ENCODE measurements around the gene RWDD3. TPM values are rescaled to one million over a fixed set of nuclear protein-coding genes. Genes with fewer than 3 reads are reported as not detected.

The RWDD3 gene
- polyA plus RNA-seq, 1 donor (not counting 4 experiments of a cell fraction or from before 2014, with no cell fraction given) = 15.0 TPM

DNA sequence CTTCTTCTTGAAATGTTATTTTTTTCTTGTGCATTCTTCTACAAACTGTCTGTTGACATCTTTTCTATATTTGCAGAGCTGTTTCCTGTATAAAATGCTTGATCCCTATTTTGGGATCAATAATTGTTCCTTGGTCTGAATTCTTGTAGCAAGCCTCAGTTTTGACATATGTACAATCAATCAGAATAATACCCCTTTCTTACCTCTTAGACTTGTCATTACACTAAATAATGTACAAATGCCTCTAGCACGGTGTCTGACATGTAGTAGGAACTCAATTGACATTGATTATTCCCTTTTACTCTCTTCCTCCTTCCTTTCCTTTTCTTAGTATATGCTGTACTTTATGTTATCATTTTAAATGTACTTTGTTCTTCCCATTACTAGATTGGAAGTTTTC lies 25.2 kb downstream of the RWDD3 start:
- Histone ChIP-seq H3K9me3 (ENCODE audit: control insufficient read depth, low read depth, low read length) (no peaks in the 10 kb centered on the region), H3K4me1 (ENCODE audit: control insufficient read depth, extremely low read depth, insufficient read depth, low read length) (no peaks in the 10 kb centered on the region), H3K4me3 (ENCODE audit: control insufficient read depth in 2 of 3, extremely low read depth in 1 of 3, insufficient read depth in 2 of 3, low read depth in 1 of 3, low read length in 3 of 3) (no peak overlapping the region), H2AFZ (ENCODE audit: control insufficient read depth, low read length) (no peak overlapping the region), H3K27ac (ENCODE audit: control insufficient read depth, insufficient read depth, low read length) (no peak overlapping the region), H3K4me2 (ENCODE audit: control insufficient read depth, extremely low read depth, insufficient read depth, low read depth, low read length) (no peak overlapping the region), H3K36me3 (ENCODE audit: control insufficient read depth in 2 of 2, extremely low read depth in 1 of 2, insufficient read depth in 2 of 2, low read length in 2 of 2) (no peaks in the 10 kb centered on the region), H3K9me1 (ENCODE audit: control insufficient read depth, extremely low read depth, insufficient read depth, low read length) (no peaks in the 10 kb centered on the region), H3K79me2 (ENCODE audit: control insufficient read depth, insufficient read depth, low read length) (no peaks in the 10 kb centered on the region), H4K20me1 (ENCODE audit: control insufficient read depth, extremely low read depth, insufficient read depth, low read length) (no peaks in the 10 kb centered on the region), H3K9ac (ENCODE audit: control insufficient read depth, extremely low read depth, insufficient read depth, low read length) (no peak overlapping the region), H3K27me3 (ENCODE audit: control insufficient read depth, extremely low read depth, insufficient read depth, low read length) (no peaks in the 10 kb centered on the region)
- dilution Hi-C loops (cut with MboI; ENCODE audit: extremely low pct_ligation_motif_present, low sequenced_read_pairs) = no loop called here
- DNase-seq (ENCODE audit: low read depth, low spot score) (no peak), FAIRE-seq (no peak)
- TF ChIP-seq EZH2 (IDR thresholded peaks at IDR 0.05; ENCODE audit: low read length) = no peak
- TF ChIP-seq, protein P1, sequence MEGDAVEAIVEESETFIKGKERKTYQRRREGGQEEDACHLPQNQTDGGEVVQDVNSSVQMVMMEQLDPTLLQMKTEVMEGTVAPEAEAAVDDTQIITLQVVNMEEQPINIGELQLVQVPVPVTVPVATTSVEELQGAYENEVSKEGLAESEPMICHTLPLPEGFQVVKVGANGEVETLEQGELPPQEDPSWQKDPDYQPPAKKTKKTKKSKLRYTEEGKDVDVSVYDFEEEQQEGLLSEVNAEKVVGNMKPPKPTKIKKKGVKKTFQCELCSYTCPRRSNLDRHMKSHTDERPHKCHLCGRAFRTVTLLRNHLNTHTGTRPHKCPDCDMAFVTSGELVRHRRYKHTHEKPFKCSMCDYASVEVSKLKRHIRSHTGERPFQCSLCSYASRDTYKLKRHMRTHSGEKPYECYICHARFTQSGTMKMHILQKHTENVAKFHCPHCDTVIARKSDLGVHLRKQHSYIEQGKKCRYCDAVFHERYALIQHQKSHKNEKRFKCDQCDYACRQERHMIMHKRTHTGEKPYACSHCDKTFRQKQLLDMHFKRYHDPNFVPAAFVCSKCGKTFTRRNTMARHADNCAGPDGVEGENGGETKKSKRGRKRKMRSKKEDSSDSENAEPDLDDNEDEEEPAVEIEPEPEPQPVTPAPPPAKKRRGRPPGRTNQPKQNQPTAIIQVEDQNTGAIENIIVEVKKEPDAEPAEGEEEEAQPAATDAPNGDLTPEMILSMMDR (optimal IDR thresholded peaks at IDR 0.05 in 1 of 3, IDR thresholded peaks at IDR 0.05 in 1 of 3, conservative IDR thresholded peaks at IDR 0.05 in 1 of 3; ENCODE audit: extremely low read depth in 1 of 3, insufficient read depth in 2 of 3, low read length in 3 of 3) = no peak

DNA sequence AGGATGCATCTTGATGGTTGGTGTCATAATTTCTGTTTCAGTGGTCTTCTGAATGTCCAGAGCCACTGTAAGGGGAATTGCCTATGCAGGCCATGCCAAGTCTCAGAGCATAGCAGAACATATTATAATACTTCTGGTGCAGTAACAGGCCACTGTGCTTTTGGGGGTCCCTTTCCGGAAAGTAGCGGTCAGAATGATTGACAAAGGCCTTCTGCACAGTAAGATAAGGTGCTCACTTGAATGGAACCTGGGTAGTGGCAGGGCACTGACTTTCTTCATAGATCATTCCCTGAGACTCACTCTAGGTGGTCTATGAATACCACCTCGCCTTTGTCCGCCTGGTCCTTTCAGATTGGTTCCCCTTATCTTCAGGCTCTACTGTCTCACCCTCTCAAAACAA lies 28.9 kb downstream of the RWDD3 start:
- Histone ChIP-seq H3K27me3 (ENCODE audit: control insufficient read depth, extremely low read depth, insufficient read depth, low read length) (no peaks in the 10 kb centered on the region), H3K79me2 (ENCODE audit: control insufficient read depth, insufficient read depth, low read length) (no peaks in the 10 kb centered on the region), H3K4me2 (ENCODE audit: control insufficient read depth, extremely low read depth, insufficient read depth, low read depth, low read length) (no peak overlapping the region), H3K36me3 (ENCODE audit: control insufficient read depth in 2 of 2, extremely low read depth in 1 of 2, insufficient read depth in 2 of 2, low read length in 2 of 2) (no peaks in the 10 kb centered on the region), H4K20me1 (ENCODE audit: control insufficient read depth, extremely low read depth, insufficient read depth, low read length) (no peaks in the 10 kb centered on the region), H3K9me3 (ENCODE audit: control insufficient read depth, low read depth, low read length) (no peaks in the 10 kb centered on the region), H3K9ac (ENCODE audit: control insufficient read depth, extremely low read depth, insufficient read depth, low read length) (no peak overlapping the region), H2AFZ (ENCODE audit: control insufficient read depth, low read length) (no peak overlapping the region), H3K4me1 (ENCODE audit: control insufficient read depth, extremely low read depth, insufficient read depth, low read length) (no peaks in the 10 kb centered on the region), H3K27ac (ENCODE audit: control insufficient read depth, insufficient read depth, low read length) (no peak overlapping the region), H3K9me1 (ENCODE audit: control insufficient read depth, extremely low read depth, insufficient read depth, low read length) (no peaks in the 10 kb centered on the region), H3K4me3 (ENCODE audit: control insufficient read depth in 2 of 3, extremely low read depth in 1 of 3, insufficient read depth in 2 of 3, low read depth in 1 of 3, low read length in 3 of 3) (no peak overlapping the region)
- TF ChIP-seq, protein P1 (optimal IDR thresholded peaks at IDR 0.05 in 1 of 3, IDR thresholded peaks at IDR 0.05 in 1 of 3, conservative IDR thresholded peaks at IDR 0.05 in 1 of 3; ENCODE audit: extremely low read depth in 1 of 3, insufficient read depth in 2 of 3, low read length in 3 of 3) = no peak
- no peak for TF ChIP-seq EZH2 (IDR thresholded peaks at IDR 0.05; ENCODE audit: low read length)
- FAIRE-seq = no peak
- dilution Hi-C loops (cut with MboI; ENCODE audit: extremely low pct_ligation_motif_present, low sequenced_read_pairs) = no loop called here
- no peak for DNase-seq (ENCODE audit: low read depth, low spot score)

Measured in keratinocyte (primary cell).